B cell (primary cell): ENCODE results near the gene F2R. TPM values are rescaled to one million over a fixed set of nuclear protein-coding genes. Genes with fewer than 3 reads are reported as not detected.

Source experiments
- ATAC-seq: fragments of 200-7000 bp; cut with Tn5 transposase; one replicate; pipeline ENCODE4 v1.10.0; 2021; ENCODE audit warnings: low read depth, mild to moderate bottlenecking, moderate number of reproducible peaks, moderate library complexity
- CTCF ChIA-PET: fragments of 350-600 bp; sonication (Branson Sonifier 250); formaldehyde crosslinking; loops from one replicate; lab custom pipeline; 2021; ENCODE audit warnings: antibody characterized with exemption, inconsistent platforms; lab: Charles Lee
- POLR2A ChIA-PET: fragments of 350-600 bp; sonication (Branson Sonifier 250); formaldehyde crosslinking; loops from one replicate; lab custom pipeline; 2021; ENCODE audit warnings: antibody characterized with exemption; lab: Charles Lee
- DNase-seq: peaks from one replicate; pipeline ENCODE4 v3.0.0; 2013
- H2AFZ ChIP-seq: 2 replicates; pipeline ENCODE4 v1.6.1; 2012; ENCODE audit warnings: mild to moderate bottlenecking, low read depth, low read length; ENCODE audit not compliant: insufficient read depth, poor library complexity, severe bottlenecking
- H3K27ac ChIP-seq, 2 donors: 1 replicate in 1 of 2; 2 replicates in 1 of 2; pipeline ENCODE4 v1.5.1; 2012 to 2013; ENCODE audit warnings: low read length in 2 of 2, mild to moderate bottlenecking in 2 of 2, moderate library complexity in 1 of 2
- H3K27me3 ChIP-seq, 4 experiments: fragments of 200-600 bp in 1 of 4; sonication (generic) in 1 of 4; replicated peaks in 1 of 4; 1 replicate in 2 of 4; 2 replicates in 2 of 4; pipeline versions ENCODE4 v1.6.1 to v1.7.0; 2013 to 2016; ENCODE audit warnings: low read length in 3 of 4, mild to moderate bottlenecking in 2 of 4, mixed read lengths in 1 of 4, moderate library complexity in 1 of 4; ENCODE audit not compliant: insufficient read depth in 4 of 4, control insufficient read depth in 3 of 4; ENCODE audit errors: control extremely low read depth in 1 of 4
- H3K36me3 ChIP-seq, 2 experiments: replicated peaks in 1 of 2; 1 replicate in 1 of 2; 2 replicates in 1 of 2; pipeline versions ENCODE4 v1.6.1 to v1.7.1; 2013; ENCODE audit warnings: low read length in 1 of 2; ENCODE audit not compliant: insufficient read depth in 2 of 2, control insufficient read depth in 1 of 2; ENCODE audit errors: control extremely low read depth in 1 of 2, extremely low read depth in 1 of 2
- H3K4me1 ChIP-seq, 2 donors: fragments of 200-600 bp in 1 of 2; sonication (generic) in 1 of 2; 1 replicate in 1 of 2; 2 replicates in 1 of 2; pipeline versions ENCODE4 v1.5.1 to v1.6.1; 2013 to 2017; ENCODE audit warnings: low read length in 2 of 2; ENCODE audit not compliant: control insufficient read depth in 2 of 2, insufficient read depth in 2 of 2
- H3K4me2 ChIP-seq: replicated peaks from 2 replicates; pipeline ENCODE3; 2012; ENCODE audit warnings: mild to moderate bottlenecking, low read depth, low read length; ENCODE audit not compliant: poor library complexity, severe bottlenecking
- H3K4me3 ChIP-seq, 5 experiments: fragments of 200-600 bp in 1 of 5; sonication (generic) in 1 of 5; 1 replicate in 3 of 5; 2 replicates in 2 of 5; pipeline versions ENCODE4 v1.5.1 to v1.7.0; 2011 to 2016; ENCODE audit warnings: low read length in 4 of 5, mild to moderate bottlenecking in 4 of 5, low read depth in 2 of 5, control low read depth in 1 of 5, moderate library complexity in 1 of 5; ENCODE audit not compliant: insufficient read depth in 1 of 5; ENCODE audit errors: control extremely low read depth in 1 of 5, extremely low read depth in 1 of 5
- H3K79me2 ChIP-seq: fragments of 200-600 bp; sonication (generic); one replicate; pipeline ENCODE4 v1.6.0; 2016; ENCODE audit warnings: low read length; ENCODE audit not compliant: control insufficient read depth, insufficient read depth
- H3K9ac ChIP-seq: fragments of 200-600 bp; sonication (generic); 2 replicates; pipeline ENCODE4 v1.6.1; 2017; ENCODE audit warnings: mild to moderate bottlenecking, low read length, moderate library complexity
- H3K9me3 ChIP-seq, 3 donors: one replicate each; pipeline versions ENCODE4 v1.6.1 to v1.7.1; 2013; ENCODE audit warnings: low read length in 2 of 3; ENCODE audit not compliant: control insufficient read depth in 2 of 3, insufficient read depth in 1 of 3; ENCODE audit errors: control extremely low read depth in 1 of 3
- H4K20me1 ChIP-seq: 2 replicates; pipeline ENCODE4 v1.6.0; 2012; ENCODE audit warnings: mild to moderate bottlenecking, low read length; ENCODE audit not compliant: insufficient read depth, control insufficient read depth, poor library complexity, severe bottlenecking
- H3K27ac Mint-ChIP-seq: one replicate; pipeline ENCODE4 v1.8.0; 2021; ENCODE audit warnings: mixed read lengths
- H3K27me3 Mint-ChIP-seq: one replicate; pipeline ENCODE4 v1.8.0; 2021; ENCODE audit warnings: mixed read lengths
- H3K4me1 Mint-ChIP-seq: one replicate; pipeline ENCODE4 v1.8.0; 2021; ENCODE audit warnings: mixed read lengths
- H3K4me3 Mint-ChIP-seq: one replicate; pipeline ENCODE4 v1.8.0; 2021; ENCODE audit warnings: mixed read lengths
- H3K9me3 Mint-ChIP-seq: one replicate; pipeline ENCODE4 v1.8.0; 2022; ENCODE audit warnings: mixed read lengths; ENCODE audit not compliant: insufficient read depth
- CTCF ChIP-seq: fragments of 200-600 bp; IDR thresholded peaks from one replicate; pipeline ENCODE4 v1.8.0; 2022; ENCODE audit warnings: antibody characterized with exemption, mild to moderate bottlenecking
- EZH2 ChIP-seq: IDR thresholded peaks from 2 replicates; pipeline ENCODE4 v1.6.1; 2012; ENCODE audit warnings: borderline replicate concordance, low read depth, mild to moderate bottlenecking, moderate library complexity, low read length; ENCODE audit not compliant: insufficient read depth, poor library complexity, severe bottlenecking
- WGBS: methylation state at CpG from one replicate; pipeline ENCODE4 v1.1.5; 2013; ENCODE audit warnings: missing lambda C conversion rate; ENCODE audit not compliant: insufficient coverage; 5-methylcytosine and 5-hydroxymethylcytosine counted together
- intact Hi-C: fragments of 100-400 bp; cut with micrococcal nuclease; formaldehyde crosslinking; loops from one replicate; pipeline ENCODE4 v1.10.0; 2022
- polyA plus RNA-seq: library from polyadenylated mRNA; depleted of rRNA; stranded (reverse); fragments of >200 nt; gene quantifications from 2 replicates; pipeline ENCODE4 v1.2.3, GENCODE V29; 2012
- total RNA-seq, 2 donors: library from RNA; stranded (reverse); fragments of 120-200 nt in 1 of 2; gene quantifications; 1 replicate in 1 of 2; 2 replicates in 1 of 2; pipeline versions ENCODE4 v1.2.3 to v1.2.4, GENCODE V29; 2013 to 2022

Gene F2R
- total and polyA plus RNA-seq, 2 donors (not counting 1 experiment from before 2014, with no cell fraction given), result 0.25 to 1.4 TPM

GRCh38 chr5:76735762-76736545 is 20.0 kb downstream of the F2R start:
- Histone ChIP-seq H3K4me3 (no peak overlapping the region), H3K4me1 (peaks cover 0 to 13% of the 10 kb centered on the region in 2 donors), H3K27ac (no peak overlapping the region), H3K79me2 (no peaks in the 10 kb centered on the region), H4K20me1 (no peaks in the 10 kb centered on the region), H3K4me2 (no peak overlapping the region), H3K9me3 (peaks cover 0 to under 1% (median under 1%) of the 10 kb centered on the region in 3 donors), H3K9ac (no peak overlapping the region), H3K36me3 (no peaks in the 10 kb centered on the region), H2AFZ (no peak overlapping the region), H3K27me3 (peaks cover 0 to 2% (median 1%) of the 10 kb centered on the region in 4 experiments)
- H3K9me3 Mint-ChIP-seq, result peaks cover 1% of the 10 kb centered on the region
- intact Hi-C loops, result loop anchor here (2.0 kb wide), 1 partner anchor 15 kb away; no protein-coding TSS in a partner anchor
- peaks cover 15% of the 10 kb centered on the region for H3K27me3 Mint-ChIP-seq
- ChIA-PET POLR2A (no interaction called here), CTCF (interaction anchor here (1.5 kb wide), 1 partner anchor 38 kb away, joined by 4 read pairs; no protein-coding TSS in a partner anchor)
- H3K4me1 Mint-ChIP-seq, result peaks cover 19% of the 10 kb centered on the region
- ATAC-seq (no peak), DNase-seq (no peak)
- 100% methylated on average over 1 of the region's 4 CpGs for WGBS
- H3K4me3 Mint-ChIP-seq, result no peak overlapping the region
- no peak overlapping the region for H3K27ac Mint-ChIP-seq
- no peak for TF ChIP-seq CTCF
- no peak for TF ChIP-seq EZH2
